HepG2 (cell line): ENCODE data around the gene ILRUN. TPM values are rescaled to one million over a fixed set of nuclear protein-coding genes. Genes with fewer than 3 reads are reported as not detected.

Source experiments
- CCDC6 ChIP-seq: sonication (generic); formaldehyde crosslinking; IDR thresholded peaks from 2 replicates; pipeline ENCODE4 v1.8.1; 2022; ENCODE audit warnings: mild to moderate bottlenecking, missing genetic modification reagents, moderate library complexity
- CREM ChIP-seq, 2 experiments: sonication (generic) in 1 of 2; formaldehyde crosslinking in 1 of 2; IDR thresholded peaks; 2 replicates each; pipeline versions ENCODE4 v1.4.0 to v1.6.1; 2016 to 2020; ENCODE audit warnings: antibody characterized with exemption in 1 of 2, mild to moderate bottlenecking in 1 of 2, missing genetic modification reagents in 1 of 2
- ETS1 ChIP-seq: sonication (generic); formaldehyde crosslinking; IDR thresholded peaks from 2 replicates; pipeline ENCODE4 v1.4.0; 2020; ENCODE audit warnings: missing genetic modification reagents
- FOXK1 ChIP-seq: sonication (generic); formaldehyde crosslinking; IDR thresholded peaks from 2 replicates; pipeline ENCODE4 v1.4.0; 2020; ENCODE audit warnings: low read depth, missing genetic modification reagents, borderline replicate concordance
- GATA4 ChIP-seq: sonication (generic); IDR thresholded peaks from 2 replicates; pipeline ENCODE4 v1.6.1; 2016; ENCODE audit warnings: antibody characterized with exemption, low read depth, borderline replicate concordance
- HOMEZ ChIP-seq: IDR thresholded peaks from 2 replicates; pipeline ENCODE4 v1.6.1; 2016; ENCODE audit warnings: low read depth
- KDM3A ChIP-seq: IDR thresholded peaks from 2 replicates; pipeline ENCODE4 v1.6.1; 2018; ENCODE audit warnings: low read depth, missing compliant biosample characterization
- MEIS2 ChIP-seq: sonication (generic); formaldehyde crosslinking; IDR thresholded peaks from 2 replicates; pipeline ENCODE4 v1.9.0; 2021; ENCODE audit warnings: mild to moderate bottlenecking, missing genetic modification reagents
- RAD51 ChIP-seq: fragments of 450-650 bp; IDR thresholded peaks from 2 replicates; pipeline ENCODE4 v1.6.1; 2016; ENCODE audit warnings: borderline replicate concordance
- RBM39 ChIP-seq: fragments of 200-400 bp; formaldehyde crosslinking; IDR thresholded peaks from one replicate; pipeline ENCODE4 v1.6.1; 2018; ENCODE audit warnings: antibody characterized with exemption, mild to moderate bottlenecking, low read depth, low read length; ENCODE audit not compliant: poor library complexity, severe bottlenecking
- REL ChIP-seq: sonication (generic); formaldehyde crosslinking; conservative IDR thresholded peaks from 2 replicates; pipeline ENCODE4 v1.8.0; 2022; ENCODE audit warnings: mild to moderate bottlenecking, missing genetic modification reagents, moderate library complexity
- STAG1 ChIP-seq: sonication (generic); formaldehyde crosslinking; IDR thresholded peaks from 2 replicates; pipeline ENCODE4 v1.4.0; 2020; ENCODE audit warnings: missing genetic modification reagents
- SUZ12 ChIP-seq: fragments of 150-350 bp; IDR thresholded peaks from 2 replicates; pipeline ENCODE4 v1.6.1; 2014; ENCODE audit warnings: low read depth, low read length
- ZNF101 ChIP-seq: sonication (generic); formaldehyde crosslinking; IDR thresholded peaks from 2 replicates; pipeline ENCODE4 v1.4.0; 2020; ENCODE audit warnings: mild to moderate bottlenecking, low read depth, missing genetic modification reagents, borderline replicate concordance
- ZNF282 ChIP-seq: fragments of 450-650 bp; IDR thresholded peaks from 2 replicates; pipeline ENCODE4 v1.6.1; 2018; ENCODE audit not compliant: partially characterized antibody
- ZNF484 ChIP-seq: sonication (generic); formaldehyde crosslinking; IDR thresholded peaks from 2 replicates; pipeline ENCODE4 v1.5.1; 2020; ENCODE audit warnings: mild to moderate bottlenecking, low read depth, missing genetic modification reagents, borderline replicate concordance
- ZNF670 ChIP-seq: sonication (generic); formaldehyde crosslinking; IDR thresholded peaks from 2 replicates; pipeline ENCODE4 v1.8.0; 2022; ENCODE audit warnings: mild to moderate bottlenecking, missing genetic modification reagents, borderline replicate concordance
- ZSCAN31 ChIP-seq: sonication (generic); formaldehyde crosslinking; IDR thresholded peaks from 2 replicates; pipeline ENCODE4 v1.5.0; 2020; ENCODE audit warnings: low read depth, mild to moderate bottlenecking, missing genetic modification reagents
- polyA plus RNA-seq, 8 experiments: library from polyadenylated mRNA; depleted of rRNA in 3 of 8; stranded (reverse) in 7 of 8; unstranded in 1 of 8; fragments of >200 nt; fragmentation: Illumina TruSeq in 4 of 8; extraction: Trizol in 4 of 8; gene quantifications; 2 replicates each; pipeline versions ENCODE4 v1.2.1 to v1.2.3, GENCODE V29; 2011 to 2016; ENCODE audit warnings: low read depth in 4 of 8, missing spikeins in 1 of 8, mixed read lengths in 1 of 8; ENCODE audit not compliant: insufficient read depth in 1 of 8
- total RNA-seq, 5 experiments: library from RNA; depleted of rRNA; stranded (reverse); fragments of >200 nt; fragmentation: Illumina TruSeq; extraction: Trizol; gene quantifications; 2 replicates each; pipeline ENCODE4 v1.2.3, GENCODE V29; 2016; ENCODE audit warnings: low read depth in 1 of 5
- TF ChIP-seq, protein P1 (sequence below): IDR thresholded peaks from 2 replicates; pipeline ENCODE4 v1.6.1; 2016; ENCODE audit warnings: missing compliant biosample characterization, missing genetic modification reagents, borderline replicate concordance
- TF ChIP-seq, protein P2 (sequence below): sonication (generic); formaldehyde crosslinking; IDR thresholded peaks from 2 replicates; pipeline ENCODE4 v1.8.0; 2022; ENCODE audit warnings: low read depth, missing genetic modification reagents
- TF ChIP-seq, protein P3 (sequence below): sonication (generic); formaldehyde crosslinking; conservative IDR thresholded peaks from 2 replicates; pipeline ENCODE4 v1.8.1; 2023; ENCODE audit warnings: missing genetic modification reagents
- TF ChIP-seq, protein P4 (sequence below): sonication (generic); IDR thresholded peaks from 2 replicates; pipeline ENCODE4 v1.6.1; 2016; ENCODE audit warnings: low read depth, borderline replicate concordance

The ILRUN gene
- total and polyA plus RNA-seq, 2 of the 13 experiments (the other 11 are each of a cell fraction or from before 2014, with no cell fraction given) = 45.5 to 66.6 TPM

- TF ChIP-seq GATA4 (no peak), KDM3A (CRISPR knock-in tag) (peak; percentile 54; the same call in 1 of the 2 replicates), ZNF282 (no peak), RBM39 (no peak), REL (CRISPR knock-in tag) (no peak), SUZ12 (no peak), RAD51 (no peak), MEIS2 (CRISPR knock-in tag) (peak; percentile 19; the same call in 1 of the 2 replicates), HOMEZ (CRISPR knock-in tag) (0 out of 2 replicates have a peak, but pooled peaks have one; percentile 33), ETS1 (CRISPR knock-in tag) (no peak), FOXK1 (CRISPR knock-in tag) (peak; percentile 90), ZSCAN31 (CRISPR knock-in tag) (no peak), STAG1 (CRISPR knock-in tag) (peak; percentile 32; the same call in 1 of the 2 replicates), ZNF101 (no peak), ZNF484 (CRISPR knock-in tag) (no peak), ZNF670 (CRISPR knock-in tag) (no peak), CREM (IDR thresholded peaks at IDR 0.05) (peak; percentile 68), CREM (CRISPR knock-in tag; IDR thresholded peaks at IDR 0.05) (no peak), CCDC6 (CRISPR knock-in tag) (no peak; the same call in 1 of the 2 replicates)
- TF ChIP-seq, protein P1, sequence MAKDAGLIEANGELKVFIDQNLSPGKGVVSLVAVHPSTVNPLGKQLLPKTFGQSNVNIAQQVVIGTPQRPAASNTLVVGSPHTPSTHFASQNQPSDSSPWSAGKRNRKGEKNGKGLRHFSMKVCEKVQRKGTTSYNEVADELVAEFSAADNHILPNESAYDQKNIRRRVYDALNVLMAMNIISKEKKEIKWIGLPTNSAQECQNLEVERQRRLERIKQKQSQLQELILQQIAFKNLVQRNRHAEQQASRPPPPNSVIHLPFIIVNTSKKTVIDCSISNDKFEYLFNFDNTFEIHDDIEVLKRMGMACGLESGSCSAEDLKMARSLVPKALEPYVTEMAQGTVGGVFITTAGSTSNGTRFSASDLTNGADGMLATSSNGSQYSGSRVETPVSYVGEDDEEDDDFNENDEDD (CRISPR knock-in tag) = no peak
- TF ChIP-seq, protein P2, sequence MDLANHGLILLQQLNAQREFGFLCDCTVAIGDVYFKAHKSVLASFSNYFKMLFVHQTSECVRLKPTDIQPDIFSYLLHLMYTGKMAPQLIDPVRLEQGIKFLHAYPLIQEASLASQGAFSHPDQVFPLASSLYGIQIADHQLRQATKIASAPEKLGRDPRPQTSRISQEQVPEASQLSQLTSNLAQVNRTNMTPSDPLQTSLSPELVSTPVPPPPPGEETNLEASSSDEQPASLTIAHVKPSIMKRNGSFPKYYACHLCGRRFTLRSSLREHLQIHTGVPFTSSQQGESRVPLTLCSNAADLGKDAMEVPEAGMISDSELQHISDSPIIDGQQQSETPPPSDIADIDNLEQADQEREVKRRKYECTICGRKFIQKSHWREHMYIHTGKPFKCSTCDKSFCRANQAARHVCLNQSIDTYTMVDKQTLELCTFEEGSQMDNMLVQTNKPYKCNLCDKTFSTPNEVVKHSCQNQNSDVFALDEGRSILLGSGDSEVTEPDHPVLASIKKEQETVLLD (CRISPR knock-in tag) = no peak
- TF ChIP-seq, protein P3, sequence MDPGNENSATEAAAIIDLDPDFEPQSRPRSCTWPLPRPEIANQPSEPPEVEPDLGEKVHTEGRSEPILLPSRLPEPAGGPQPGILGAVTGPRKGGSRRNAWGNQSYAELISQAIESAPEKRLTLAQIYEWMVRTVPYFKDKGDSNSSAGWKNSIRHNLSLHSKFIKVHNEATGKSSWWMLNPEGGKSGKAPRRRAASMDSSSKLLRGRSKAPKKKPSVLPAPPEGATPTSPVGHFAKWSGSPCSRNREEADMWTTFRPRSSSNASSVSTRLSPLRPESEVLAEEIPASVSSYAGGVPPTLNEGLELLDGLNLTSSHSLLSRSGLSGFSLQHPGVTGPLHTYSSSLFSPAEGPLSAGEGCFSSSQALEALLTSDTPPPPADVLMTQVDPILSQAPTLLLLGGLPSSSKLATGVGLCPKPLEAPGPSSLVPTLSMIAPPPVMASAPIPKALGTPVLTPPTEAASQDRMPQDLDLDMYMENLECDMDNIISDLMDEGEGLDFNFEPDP (CRISPR knock-in tag) = no peak
- TF ChIP-seq, protein P4, sequence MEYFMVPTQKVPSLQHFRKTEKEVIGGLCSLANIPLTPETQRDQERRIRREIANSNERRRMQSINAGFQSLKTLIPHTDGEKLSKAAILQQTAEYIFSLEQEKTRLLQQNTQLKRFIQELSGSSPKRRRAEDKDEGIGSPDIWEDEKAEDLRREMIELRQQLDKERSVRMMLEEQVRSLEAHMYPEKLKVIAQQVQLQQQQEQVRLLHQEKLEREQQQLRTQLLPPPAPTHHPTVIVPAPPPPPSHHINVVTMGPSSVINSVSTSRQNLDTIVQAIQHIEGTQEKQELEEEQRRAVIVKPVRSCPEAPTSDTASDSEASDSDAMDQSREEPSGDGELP = peak; percentile 20; the same call in 1 of the 2 replicates
These were observed 39.1 kb downstream of the ILRUN start (continued) for GRCh38 chr6:34657307-34657978.
